H1 (cell line): ENCODE measurements around the gene MMP27. TPM values are rescaled to one million over a fixed set of nuclear protein-coding genes. Genes with fewer than 3 reads are reported as not detected.

ENCODE experiments used
- BCL11A ChIP-seq, 2 experiments: IDR thresholded peaks; one replicate each; pipeline ENCODE4 v1.6.1; 2011; ENCODE audit warnings: low read depth in 2 of 2, low read length in 2 of 2, mild to moderate bottlenecking in 2 of 2
- HDAC6 ChIP-seq: IDR thresholded peaks from one replicate; pipeline ENCODE4 v1.7.1; 2012; ENCODE audit warnings: low read depth, mild to moderate bottlenecking, inconsistent platforms, low read length, moderate library complexity
- RXRA ChIP-seq: IDR thresholded peaks from 2 replicates; pipeline ENCODE4 v1.6.1; 2011; ENCODE audit warnings: low read depth, mild to moderate bottlenecking, low read length, moderate library complexity; ENCODE audit not compliant: insufficient read depth
- ZNF274 ChIP-seq: IDR thresholded peaks from 2 replicates; pipeline ENCODE4 v1.7.0; 2012; ENCODE audit warnings: low read length, borderline replicate concordance; ENCODE audit errors: extremely low read depth
- polyA plus RNA-seq, 7 experiments: library from polyadenylated mRNA; depleted of rRNA in 3 of 7; stranded (reverse) in 5 of 7; unstranded in 2 of 7; fragments of >200 nt in 5 of 7; fragments of 200-250 nt in 2 of 7; gene quantifications; 1 replicate in 5 of 7; 2 replicates in 1 of 7; 4 replicates in 1 of 7; pipeline versions ENCODE4 v1.2.1 to v1.2.3, GENCODE V29; 2011 to 2013; ENCODE audit warnings: missing spikeins in 2 of 7, mixed read lengths in 2 of 7
- total RNA-seq: library from RNA; stranded (reverse); fragmentation: NEBNext Ultra II Directional; extraction: Animal tissue kit (Norgen Biotek cat#: 25700); gene quantifications from 2 replicates; pipeline ENCODE4 v1.2.1, GENCODE V29; 2021
- TF ChIP-seq, protein P1 (sequence below): IDR thresholded peaks from 2 replicates; pipeline ENCODE4 v1.6.1; 2012; ENCODE audit warnings: inconsistent platforms

The MMP27 gene
- total and polyA plus RNA-seq, 2 of the 8 experiments (the other 6 are each of a cell fraction or from before 2014, with no cell fraction given), result not detected

DNA sequence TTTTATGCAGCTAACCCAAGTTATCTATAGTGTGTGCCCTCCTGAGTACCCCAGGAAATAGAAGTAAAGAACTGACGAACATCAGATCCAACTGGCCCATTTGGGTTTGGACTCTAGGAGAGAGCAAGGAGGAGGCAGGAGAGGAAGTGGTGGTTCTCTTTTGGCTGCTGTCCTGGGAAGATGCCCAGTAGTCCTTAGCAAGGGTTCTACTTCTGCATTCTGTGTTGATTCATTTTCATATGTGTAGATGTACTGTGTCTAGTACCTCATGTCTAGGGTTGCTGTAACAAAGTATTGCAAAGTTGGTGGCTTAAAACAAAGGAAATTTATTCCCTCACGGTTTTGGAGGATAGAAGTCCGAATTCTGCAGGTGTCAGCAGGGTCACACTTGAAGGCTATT is 6.6 kb upstream of the MMP27 start (continued):
- TF ChIP-seq, protein P1, sequence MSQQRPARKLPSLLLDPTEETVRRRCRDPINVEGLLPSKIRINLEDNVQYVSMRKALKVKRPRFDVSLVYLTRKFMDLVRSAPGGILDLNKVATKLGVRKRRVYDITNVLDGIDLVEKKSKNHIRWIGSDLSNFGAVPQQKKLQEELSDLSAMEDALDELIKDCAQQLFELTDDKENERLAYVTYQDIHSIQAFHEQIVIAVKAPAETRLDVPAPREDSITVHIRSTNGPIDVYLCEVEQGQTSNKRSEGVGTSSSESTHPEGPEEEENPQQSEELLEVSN, result no peak
- TF ChIP-seq HDAC6, result no peak
- no peak for TF ChIP-seq BCL11A (IDR thresholded peaks at IDR 0.05; ENCODE audit: low read depth in 2 of 2, low read length in 2 of 2)
- TF ChIP-seq RXRA, result no peak
- TF ChIP-seq ZNF274, result no peak
